Natural killer cell (primary cell): ENCODE measurements around the gene AGBL4. TPM values are rescaled to one million over a fixed set of nuclear protein-coding genes. Genes with fewer than 3 reads are reported as not detected.
A peak's percentile ranks its signal among the peaks of the same experiment; 100 is the strongest.

Experiments
- ATAC-seq, 3 donors: fragments of 150-1000 bp in 2 of 3; fragments of 200-7000 bp in 1 of 3; cut with Tn5 transposase; 1 replicate in 1 of 3; 2 replicates in 2 of 3; pipeline ENCODE4 v1.10.0; 2021; ENCODE audit warnings: mild to moderate bottlenecking in 2 of 3, moderate library complexity in 2 of 3
- DNase-seq, 2 donors: peaks; one replicate each; pipeline versions ENCODE4 v3.0.0 to v3.0.0-alpha.2; 2013 to 2021; ENCODE audit warnings: mixed read lengths in 1 of 2
- H3K27ac ChIP-seq: one replicate; pipeline ENCODE4 v1.5.1; 2013; ENCODE audit warnings: mild to moderate bottlenecking, low read length
- H3K27me3 ChIP-seq: one replicate; pipeline ENCODE4 v1.6.1; 2013; ENCODE audit warnings: low read length; ENCODE audit not compliant: control insufficient read depth, insufficient read depth
- H3K36me3 ChIP-seq: one replicate; pipeline ENCODE4 v1.6.1; 2013; ENCODE audit warnings: low read length; ENCODE audit not compliant: control insufficient read depth, insufficient read depth
- H3K4me1 ChIP-seq: one replicate; pipeline ENCODE4 v1.6.1; 2013; ENCODE audit warnings: low read length; ENCODE audit not compliant: control insufficient read depth, insufficient read depth
- H3K4me3 ChIP-seq: one replicate; pipeline ENCODE4 v1.5.1; 2013; ENCODE audit warnings: low read length
- H3K9me3 ChIP-seq: one replicate; pipeline ENCODE4 v1.6.1; 2013; ENCODE audit warnings: low read length; ENCODE audit not compliant: control insufficient read depth, insufficient read depth
- H3K27ac Mint-ChIP-seq, 2 donors: one replicate each; pipeline ENCODE4 v1.8.0; 2022; ENCODE audit warnings: mild to moderate bottlenecking in 2 of 2, mixed read lengths in 2 of 2, moderate library complexity in 1 of 2
- H3K27me3 Mint-ChIP-seq, 2 donors: one replicate each; pipeline ENCODE4 v1.8.0; 2022; ENCODE audit warnings: low read depth in 2 of 2, mixed read lengths in 2 of 2
- H3K36me3 Mint-ChIP-seq: one replicate; pipeline ENCODE4 v1.8.0; 2022; ENCODE audit warnings: mixed read lengths
- H3K4me1 Mint-ChIP-seq, 2 donors: one replicate each; pipeline ENCODE4 v1.8.0; 2022; ENCODE audit warnings: mixed read lengths in 2 of 2
- H3K4me3 Mint-ChIP-seq: one replicate; pipeline ENCODE4 v1.8.0; 2022; ENCODE audit warnings: mild to moderate bottlenecking, moderate library complexity, mixed read lengths
- H3K9me3 Mint-ChIP-seq, 2 donors: one replicate each; pipeline ENCODE4 v1.8.0; 2022; ENCODE audit warnings: mixed read lengths in 2 of 2
- WGBS: methylation state at CpG from one replicate; pipeline ENCODE4 v1.1.7; 2013; ENCODE audit warnings: missing lambda C conversion rate; ENCODE audit not compliant: insufficient coverage; 5-methylcytosine and 5-hydroxymethylcytosine counted together
- intact Hi-C: fragments of 100-400 bp; cut with micrococcal nuclease; formaldehyde crosslinking; loops from one replicate; pipeline ENCODE4 v1.14.2; 2022
- total RNA-seq, 4 donors: library from RNA; stranded (reverse); fragments of 120-200 nt in 1 of 4; gene quantifications; one replicate each; pipeline versions ENCODE4 v1.2.3 to v1.2.4, GENCODE V29; 2013 to 2022
- TF ChIP-seq, protein P1 (sequence below): fragments of 200-600 bp; IDR thresholded peaks from one replicate; pipeline ENCODE4 v1.8.0; 2022; ENCODE audit warnings: antibody characterized with exemption

AGBL4 gene
- total RNA-seq, 3 donors from 2014 or later (not counting 1 experiment from before 2014, with no cell fraction given) = not detected

DNA sequence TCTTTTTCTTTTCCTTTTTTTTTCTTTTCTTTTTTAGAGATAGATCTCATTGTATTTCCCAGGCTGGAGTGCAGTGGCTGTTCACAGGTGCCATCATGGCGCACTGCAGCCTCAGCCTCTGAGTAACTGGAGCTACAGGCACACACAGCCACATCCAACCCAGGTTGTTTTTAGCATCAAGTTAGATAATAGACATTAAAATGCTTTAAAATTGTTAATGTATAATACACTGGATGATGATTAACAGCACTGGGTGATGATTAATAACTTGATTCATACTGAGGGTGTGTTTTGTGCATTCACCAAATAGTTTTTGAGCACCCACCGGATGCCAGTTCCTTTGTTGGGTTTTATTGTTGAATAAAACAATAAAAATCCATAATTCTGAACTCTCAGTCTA, 1322.3 kb downstream of the AGBL4 start:
- Histone ChIP-seq H3K4me1 (no peaks in the 10 kb centered on the region), H3K4me3 (no peak overlapping the region), H3K9me3 (no peaks in the 10 kb centered on the region), H3K27ac (no peak overlapping the region), H3K27me3 (no peaks in the 10 kb centered on the region), H3K36me3 (no peaks in the 10 kb centered on the region)
- ATAC-seq (no peak), DNase-seq (no peak)
- Mint-ChIP-seq H3K9me3 (no peaks in the 10 kb centered on the region), H3K4me3 (no peak overlapping the region), H3K36me3 (no peaks in the 10 kb centered on the region), H3K4me1 (no peaks in the 10 kb centered on the region), H3K27me3 (peaks cover 0 to 15% of the 10 kb centered on the region in 2 donors), H3K27ac (no peak overlapping the region)
- 91% methylated on average over 1 of the region's 2 CpGs for WGBS
- intact Hi-C loops = no loop called here
- TF ChIP-seq, protein P1, sequence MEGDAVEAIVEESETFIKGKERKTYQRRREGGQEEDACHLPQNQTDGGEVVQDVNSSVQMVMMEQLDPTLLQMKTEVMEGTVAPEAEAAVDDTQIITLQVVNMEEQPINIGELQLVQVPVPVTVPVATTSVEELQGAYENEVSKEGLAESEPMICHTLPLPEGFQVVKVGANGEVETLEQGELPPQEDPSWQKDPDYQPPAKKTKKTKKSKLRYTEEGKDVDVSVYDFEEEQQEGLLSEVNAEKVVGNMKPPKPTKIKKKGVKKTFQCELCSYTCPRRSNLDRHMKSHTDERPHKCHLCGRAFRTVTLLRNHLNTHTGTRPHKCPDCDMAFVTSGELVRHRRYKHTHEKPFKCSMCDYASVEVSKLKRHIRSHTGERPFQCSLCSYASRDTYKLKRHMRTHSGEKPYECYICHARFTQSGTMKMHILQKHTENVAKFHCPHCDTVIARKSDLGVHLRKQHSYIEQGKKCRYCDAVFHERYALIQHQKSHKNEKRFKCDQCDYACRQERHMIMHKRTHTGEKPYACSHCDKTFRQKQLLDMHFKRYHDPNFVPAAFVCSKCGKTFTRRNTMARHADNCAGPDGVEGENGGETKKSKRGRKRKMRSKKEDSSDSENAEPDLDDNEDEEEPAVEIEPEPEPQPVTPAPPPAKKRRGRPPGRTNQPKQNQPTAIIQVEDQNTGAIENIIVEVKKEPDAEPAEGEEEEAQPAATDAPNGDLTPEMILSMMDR = no peak

DNA sequence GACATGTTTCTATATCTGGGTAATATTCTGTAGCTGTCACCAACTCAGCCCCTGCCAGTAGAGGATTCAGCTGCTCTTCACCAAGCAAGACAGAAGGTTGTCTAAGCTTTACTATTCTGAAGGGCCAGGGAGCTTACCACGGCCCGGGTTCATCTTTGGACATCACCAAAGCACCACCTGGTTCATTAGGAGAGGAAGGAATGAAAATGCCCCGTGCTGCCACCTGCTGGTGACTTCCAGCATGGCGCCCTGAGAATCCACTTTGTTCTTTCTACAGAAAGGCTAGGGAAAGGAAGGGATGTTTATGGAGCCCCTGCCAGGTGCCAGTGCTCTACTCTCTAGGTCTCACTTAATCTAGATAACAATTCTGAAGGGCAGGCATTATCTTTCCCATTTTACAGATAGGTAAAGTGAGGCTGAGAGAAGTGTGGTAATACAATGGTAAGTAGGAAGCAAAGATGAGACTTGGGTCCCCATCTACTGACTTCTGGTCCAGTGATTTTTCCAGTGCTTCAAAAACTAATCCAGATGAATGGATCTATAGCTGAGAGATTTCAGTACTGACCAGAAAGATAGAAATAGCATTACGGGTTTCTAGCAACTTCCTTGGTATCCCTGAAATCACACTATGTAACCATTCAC, 1326.6 kb downstream of the AGBL4 start:
- Histone ChIP-seq H3K4me3 (no peak overlapping the region), H3K27ac (no peak overlapping the region), H3K36me3 (no peaks in the 10 kb centered on the region), H3K9me3 (no peaks in the 10 kb centered on the region), H3K4me1 (no peaks in the 10 kb centered on the region), H3K27me3 (no peaks in the 10 kb centered on the region)
- DNase-seq = peak; percentile 35 to 49
- 23% methylated on average over 5 of the region's 5 CpGs for WGBS
- Mint-ChIP-seq H3K36me3 (no peaks in the 10 kb centered on the region), H3K27me3 (peaks cover 0 to 7% of the 10 kb centered on the region in 2 donors), H3K4me3 (no peak overlapping the region), H3K4me1 (no peaks in the 10 kb centered on the region), H3K9me3 (no peaks in the 10 kb centered on the region), H3K27ac (no peak overlapping the region)
- peak in 1 of 3 donors; percentile 56 for ATAC-seq
- TF ChIP-seq, protein P1 = peak; percentile 82
- intact Hi-C loops = loop anchor here (2.0 kb wide), 1 partner anchor 588 kb away; no protein-coding TSS in a partner anchor

DNA sequence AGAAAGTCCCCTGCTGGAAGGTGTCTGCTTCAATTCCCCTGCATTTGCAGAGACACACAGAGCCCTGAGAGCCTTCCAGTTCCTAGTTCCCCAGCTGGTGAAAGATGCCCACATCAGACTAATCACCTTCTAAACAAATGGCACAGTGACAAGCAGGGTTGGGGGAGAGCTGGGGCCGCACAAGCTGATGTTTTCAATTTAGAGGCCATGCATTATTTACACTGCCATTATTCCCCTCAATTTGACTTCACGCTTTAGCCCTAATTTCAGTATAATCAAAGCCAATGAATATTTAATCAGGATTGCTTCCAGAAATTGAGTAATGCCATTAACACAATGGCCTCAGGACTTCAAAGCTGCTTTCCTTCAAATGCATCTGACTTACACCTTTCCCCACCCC, 1328.6 kb downstream of the AGBL4 start:
- Histone ChIP-seq H3K27me3 (no peaks in the 10 kb centered on the region), H3K4me3 (no peak overlapping the region), H3K27ac (no peak overlapping the region), H3K4me1 (no peaks in the 10 kb centered on the region), H3K36me3 (no peaks in the 10 kb centered on the region), H3K9me3 (no peaks in the 10 kb centered on the region)
- Mint-ChIP-seq H3K27ac (no peak overlapping the region), H3K36me3 (no peaks in the 10 kb centered on the region), H3K9me3 (no peaks in the 10 kb centered on the region), H3K4me1 (no peaks in the 10 kb centered on the region), H3K27me3 (peaks cover 0 to 3% of the 10 kb centered on the region in 2 donors), H3K4me3 (no peak overlapping the region)
- 92% methylated on average over 2 of the region's 2 CpGs for WGBS
- ATAC-seq = no peak
- intact Hi-C loops = no loop called here
- no peak for DNase-seq
- TF ChIP-seq, protein P1 = no peak
